Keratinocyte (primary cell): ENCODE measurements around the gene REPIN1.

Source experiments
- CTCF ChIP-seq, 3 experiments: IDR thresholded peaks in 1 of 3; conservative IDR thresholded peaks in 1 of 3; optimal IDR thresholded peaks in 1 of 3; 2 replicates in 2 of 3; 3 replicates in 1 of 3; pipeline versions ENCODE3 to v1.5.1; 2011; ENCODE audit warnings: low read length in 3 of 3, mild to moderate bottlenecking in 3 of 3, moderate library complexity in 2 of 3, control low read depth in 1 of 3, inconsistent platforms in 1 of 3; ENCODE audit not compliant: insufficient read depth in 2 of 3; ENCODE audit errors: extremely low read depth in 1 of 3
- EZH2 ChIP-seq: IDR thresholded peaks from one replicate; pipeline ENCODE4 v1.6.1; 2012; ENCODE audit warnings: inconsistent platforms, mild to moderate bottlenecking, low read length, moderate library complexity

DNA sequence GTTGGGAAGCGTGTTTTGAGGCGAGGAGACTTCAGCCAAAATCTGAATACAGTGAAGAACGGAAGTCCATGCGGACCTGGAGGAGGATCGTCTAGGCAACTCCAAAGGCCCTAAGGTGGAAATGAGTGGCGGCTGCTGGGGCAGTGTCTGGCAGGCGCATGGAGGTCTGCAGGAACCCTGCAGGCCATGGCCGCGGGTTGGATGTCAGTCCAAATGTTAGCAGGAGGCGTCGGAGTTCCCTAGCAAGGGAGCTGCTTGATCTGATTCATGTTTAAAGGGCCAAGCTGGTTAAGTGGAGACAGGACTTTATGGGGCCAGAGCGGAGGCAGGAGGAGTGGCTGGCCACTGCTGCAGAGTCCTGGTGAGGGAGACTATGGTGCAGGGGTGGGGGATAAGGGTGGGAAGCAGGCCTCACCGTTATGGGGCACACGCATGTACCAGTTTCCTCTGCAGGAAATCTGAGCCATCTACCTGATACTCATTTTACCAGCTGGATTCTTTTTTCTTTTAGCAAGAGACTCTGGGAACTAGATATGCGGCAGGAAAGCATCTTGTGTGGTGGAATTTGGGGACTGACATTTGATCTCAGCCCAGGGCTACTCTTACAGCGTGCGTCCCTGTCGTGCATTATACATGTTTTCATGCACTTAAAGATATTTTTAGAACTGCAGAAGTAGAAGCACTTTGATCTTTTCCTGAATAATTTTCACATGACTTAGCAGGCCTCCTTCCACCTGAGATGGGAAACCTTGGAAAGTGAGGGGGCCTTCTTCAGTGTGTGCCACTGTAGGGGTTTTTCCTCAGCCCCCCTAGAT, 6.6 kb upstream of the REPIN1 start:
- TF ChIP-seq CTCF (optimal IDR thresholded peaks at IDR 0.05 in 1 of 3, IDR thresholded peaks at IDR 0.05 in 1 of 3, conservative IDR thresholded peaks at IDR 0.05 in 1 of 3; ENCODE audit: extremely low read depth in 1 of 3, insufficient read depth in 2 of 3, low read length in 3 of 3), result no peak
- TF ChIP-seq EZH2, result no peak
